ENCODE measurements around the gene SPRY4.
"Not testable (repeated sequence)": the region's sequence is repeated elsewhere in the genome, so short reads cannot be mapped to it uniquely, and the experiment has no call there.

Gene SPRY4

GRCh38 chr5:142264084-142264483, 60.7 kb downstream of the SPRY4 start:
- FAIRE-seq; DNase-seq (ENCODE audit: low spot score): not testable (repeated sequence)

GRCh38 chr5:142263346-142263745, 61.5 kb downstream of the SPRY4 start:
- no peak for DNase-seq (ENCODE audit: low spot score)
- no peak for FAIRE-seq

- DNase-seq (ENCODE audit: low spot score), result no peak
- FAIRE-seq, result no peak
These were observed 62.1 kb downstream of the SPRY4 start for GRCh38 chr5:142262683-142263082.
